ENCODE measurements around the gene SRPX.

GRCh38 chrX:38154340-38154739, 66.3 kb downstream of the SRPX start:
- TF ChIP-seq CTCF (IDR thresholded peaks at IDR 0.05) = no peak
- no peak for TF ChIP-seq POLR2A (IDR thresholded peaks at IDR 0.05; ENCODE audit: low read depth)

Data from esophagus muscularis mucosa (tissue), 3 donors.